ENCODE results near the gene XAF1.
"Not testable (repeated sequence)": the region's sequence is repeated elsewhere in the genome, so short reads cannot be mapped to it uniquely, and the experiment has no call there.

XAF1 gene

GRCh38 chr17:6772016-6772415, 16.2 kb downstream of the XAF1 start:
- no peak for TF ChIP-seq CTCF (conservative IDR thresholded peaks at IDR 0.05; ENCODE audit: low read length)
- no peak for DNase-seq (ENCODE audit: low read depth)
- no peak overlapping the region for H3K4me3 ChIP-seq (ENCODE audit: low read length)

GRCh38 chr17:6774906-6775305, 19.1 kb downstream of the XAF1 start:
- not testable (repeated sequence) for DNase-seq (ENCODE audit: low read depth); H3K4me3 ChIP-seq (ENCODE audit: low read length)

GRCh38 chr17:6775871-6776405, 20.1 kb downstream of the XAF1 start, which contains the start of gene FBXO39:
FBXO39 (plus strand) TSS chr17:6776215; CDS start chr17:6779869, 3,654 bp downstream.
- DNase-seq (ENCODE audit: low read depth) = no peak
- H3K4me3 ChIP-seq (ENCODE audit: low read length) = no peak within 1 kb of the TSS
- no peak for TF ChIP-seq CTCF (conservative IDR thresholded peaks at IDR 0.05; ENCODE audit: low read length)

GRCh38 chr17:6779411-6779810, 23.6 kb downstream of the XAF1 start:
- H3K4me3 ChIP-seq (ENCODE audit: low read length) = no peak overlapping the region
- no peak for TF ChIP-seq CTCF (conservative IDR thresholded peaks at IDR 0.05; ENCODE audit: low read length)
- DNase-seq (ENCODE audit: low read depth) = no peak

GRCh38 chr17:6780001-6780400, 24.2 kb downstream of the XAF1 start:
- no peak for DNase-seq (ENCODE audit: low read depth)
- no peak for TF ChIP-seq CTCF (conservative IDR thresholded peaks at IDR 0.05; ENCODE audit: low read length)
- no peak overlapping the region for H3K4me3 ChIP-seq (ENCODE audit: low read length)

- TF ChIP-seq CTCF (conservative IDR thresholded peaks at IDR 0.05; ENCODE audit: low read length) = no peak
- DNase-seq (ENCODE audit: low read depth) = no peak
- H3K4me3 ChIP-seq (ENCODE audit: low read length) = no peak overlapping the region
Observed at GRCh38 chr17:6780886-6781285, 25.0 kb downstream of the XAF1 start.

- no peak for DNase-seq (ENCODE audit: low read depth)
- TF ChIP-seq CTCF (conservative IDR thresholded peaks at IDR 0.05; ENCODE audit: low read length) = no peak
- no peak overlapping the region for H3K4me3 ChIP-seq (ENCODE audit: low read length)
Observed at GRCh38 chr17:6782244-6782643, 26.4 kb downstream of the XAF1 start.

- TF ChIP-seq CTCF (conservative IDR thresholded peaks at IDR 0.05; ENCODE audit: low read length) = no peak
- H3K4me3 ChIP-seq (ENCODE audit: low read length) = no peak overlapping the region
- DNase-seq (ENCODE audit: low read depth) = peak; percentile 77
Observed at GRCh38 chr17:6786618-6787017, 30.8 kb downstream of the XAF1 start.
